Measurements from ENCODE around the gene CXXC1.

DNA sequence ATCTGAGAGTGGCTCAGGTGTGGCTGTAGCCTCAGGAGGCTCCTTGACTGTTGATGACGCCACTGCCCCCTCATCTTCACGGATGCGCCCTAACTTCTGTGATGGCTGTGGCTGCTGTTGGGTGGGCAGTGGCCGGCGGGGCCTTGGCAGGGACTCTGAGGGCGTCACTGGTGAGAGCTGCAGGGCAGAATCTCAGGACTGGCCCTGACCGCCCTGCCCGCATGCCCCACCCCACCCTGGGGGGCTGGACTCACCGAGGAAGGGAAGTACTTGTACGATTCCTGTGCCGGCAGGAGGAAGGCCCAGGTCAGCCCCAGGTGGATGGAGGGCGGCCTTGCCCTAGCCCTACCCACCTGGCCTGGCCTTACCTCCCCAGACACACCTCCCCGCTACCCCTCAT lies 2.4 kb downstream of the CXXC1 start:
- TF ChIP-seq ESRRG (CRISPR knock-in tag; IDR thresholded peaks at IDR 0.05) (no peak), ZFP30 (CRISPR knock-in tag; IDR thresholded peaks at IDR 0.05) (no peak), GLIS3 (CRISPR knock-in tag; IDR thresholded peaks at IDR 0.05) (no peak), BACH2 (CRISPR knock-in tag; IDR thresholded peaks at IDR 0.05; ENCODE audit: borderline replicate concordance) (no peak), ARNTL (CRISPR knock-in tag; IDR thresholded peaks at IDR 0.05; ENCODE audit: borderline replicate concordance, low read depth) (no peak)
- TF ChIP-seq, protein P1, sequence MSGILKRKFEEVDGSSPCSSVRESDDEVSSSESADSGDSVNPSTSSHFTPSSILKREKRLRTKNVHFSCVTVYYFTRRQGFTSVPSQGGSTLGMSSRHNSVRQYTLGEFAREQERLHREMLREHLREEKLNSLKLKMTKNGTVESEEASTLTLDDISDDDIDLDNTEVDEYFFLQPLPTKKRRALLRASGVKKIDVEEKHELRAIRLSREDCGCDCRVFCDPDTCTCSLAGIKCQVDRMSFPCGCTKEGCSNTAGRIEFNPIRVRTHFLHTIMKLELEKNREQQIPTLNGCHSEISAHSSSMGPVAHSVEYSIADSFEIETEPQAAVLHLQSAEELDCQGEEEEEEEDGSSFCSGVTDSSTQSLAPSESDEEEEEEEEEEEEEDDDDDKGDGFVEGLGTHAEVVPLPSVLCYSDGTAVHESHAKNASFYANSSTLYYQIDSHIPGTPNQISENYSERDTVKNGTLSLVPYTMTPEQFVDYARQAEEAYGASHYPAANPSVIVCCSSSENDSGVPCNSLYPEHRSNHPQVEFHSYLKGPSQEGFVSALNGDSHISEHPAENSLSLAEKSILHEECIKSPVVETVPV (CRISPR knock-in tag; IDR thresholded peaks at IDR 0.05) = no peak
- TF ChIP-seq, protein P2, sequence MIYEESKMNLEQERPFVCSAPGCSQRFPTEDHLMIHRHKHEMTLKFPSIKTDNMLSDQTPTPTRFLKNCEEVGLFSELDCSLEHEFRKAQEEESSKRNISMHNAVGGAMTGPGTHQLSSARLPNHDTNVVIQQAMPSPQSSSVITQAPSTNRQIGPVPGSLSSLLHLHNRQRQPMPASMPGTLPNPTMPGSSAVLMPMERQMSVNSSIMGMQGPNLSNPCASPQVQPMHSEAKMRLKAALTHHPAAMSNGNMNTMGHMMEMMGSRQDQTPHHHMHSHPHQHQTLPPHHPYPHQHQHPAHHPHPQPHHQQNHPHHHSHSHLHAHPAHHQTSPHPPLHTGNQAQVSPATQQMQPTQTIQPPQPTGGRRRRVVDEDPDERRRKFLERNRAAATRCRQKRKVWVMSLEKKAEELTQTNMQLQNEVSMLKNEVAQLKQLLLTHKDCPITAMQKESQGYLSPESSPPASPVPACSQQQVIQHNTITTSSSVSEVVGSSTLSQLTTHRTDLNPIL (CRISPR knock-in tag; IDR thresholded peaks at IDR 0.05; ENCODE audit: low read depth) = no peak

Measured in SK-N-SH treated with all-trans-retinoic acid at 6 μM for 48 hours (cell line).